Activated CD8-positive, alpha-beta memory T cell treated with anti-CD3 and anti-CD28 coated beads for 36 hours (primary cell): Measurements from ENCODE around the gene PHF10. TPM values are rescaled to one million over a fixed set of nuclear protein-coding genes. Genes with fewer than 3 reads are reported as not detected.
"Not testable (repeated sequence)": the region's sequence is repeated elsewhere in the genome, so short reads cannot be mapped to it uniquely, and the experiment has no call there.

Experiments used
- CTCF ChIA-PET: fragments of 350-600 bp; sonication (Branson Sonifier 250); formaldehyde crosslinking; loops from one replicate; lab custom pipeline; 2021; ENCODE audit warnings: antibody characterized with exemption; lab: Charles Lee
- POLR2A ChIA-PET: fragments of 350-600 bp; sonication (Branson Sonifier 250); formaldehyde crosslinking; loops from one replicate; lab custom pipeline; 2021; ENCODE audit warnings: antibody characterized with exemption; lab: Charles Lee
- total RNA-seq, 2 experiments: library from RNA; stranded (reverse); gene quantifications; one replicate each; pipeline ENCODE4 v1.2.3, GENCODE V29; 2021

Gene PHF10
- total RNA-seq, 2 experiments from 2014 or later = 75.5 to 78.9 TPM

DNA sequence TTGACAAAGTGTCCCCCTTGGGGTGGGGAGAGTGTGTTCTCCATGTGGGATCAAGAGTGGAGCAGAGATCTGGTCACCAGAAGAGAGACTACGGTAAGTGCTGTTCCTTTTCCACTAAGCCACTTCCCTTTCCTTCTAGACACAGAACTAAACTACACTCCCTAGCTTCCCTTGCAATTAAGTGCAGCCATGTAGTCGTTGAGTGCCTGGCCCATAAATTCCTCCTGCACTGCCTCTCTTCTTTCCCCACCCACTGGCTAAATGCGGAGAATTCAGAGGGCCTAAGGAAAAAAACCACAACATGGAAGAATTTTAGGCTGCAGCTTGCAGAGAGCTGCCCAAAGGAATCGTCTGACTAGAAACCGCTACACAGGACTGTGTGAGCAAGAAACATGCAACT is 24.0 kb downstream of the PHF10 start:
- ChIA-PET POLR2A (interaction anchor here (0.7 kb wide), 1 partner anchor 49 kb away, joined by 7 read pairs; no protein-coding TSS in a partner anchor), CTCF (interaction anchor here (2.6 kb wide), 1 partner anchor 23 kb away, joined by 9 read pairs; the partner anchor contains the start of gene PHF10)

DNA sequence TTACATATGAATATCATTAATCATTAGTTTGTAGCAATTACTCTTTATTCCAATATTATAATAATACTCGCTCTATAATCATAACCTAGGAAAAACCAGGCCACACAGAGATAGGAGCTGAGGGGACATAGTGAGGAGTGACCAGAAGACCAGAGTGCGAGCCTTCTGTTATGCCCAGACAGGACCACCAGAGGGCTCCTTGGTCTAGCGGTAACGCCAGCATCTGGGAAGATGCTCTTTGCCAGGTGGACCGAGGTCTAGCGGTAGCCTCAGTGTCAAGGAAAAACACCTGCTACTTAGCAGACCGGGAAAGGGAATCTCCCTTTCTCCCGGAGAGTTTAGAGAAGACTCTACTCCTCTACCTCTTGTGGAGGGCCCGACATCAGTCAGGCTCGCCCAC is 27.2 kb downstream of the PHF10 start:
- POLR2A ChIA-PET, CTCF ChIA-PET: not testable (repeated sequence)

DNA sequence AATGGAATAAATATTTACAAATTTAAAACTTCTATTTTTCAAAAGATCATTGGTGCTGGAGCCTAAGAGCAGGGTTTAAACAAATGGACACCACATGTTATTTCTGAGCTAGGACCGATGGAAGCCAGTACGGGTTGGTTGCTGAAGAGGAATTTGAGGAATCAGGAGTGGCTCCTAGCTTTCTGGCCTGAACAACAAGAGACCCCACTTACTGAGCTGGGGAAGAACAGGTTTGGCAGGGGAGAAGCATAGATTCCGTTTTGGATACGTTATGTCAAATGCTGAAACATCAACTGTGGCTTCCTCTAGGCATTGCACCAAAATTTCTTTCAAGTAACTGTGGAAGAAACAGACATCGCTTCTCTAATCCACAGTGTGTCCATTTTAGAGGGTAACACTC is 29.2 kb downstream of the PHF10 start:
- ChIA-PET POLR2A (no interaction called here), CTCF (no interaction called here)

DNA sequence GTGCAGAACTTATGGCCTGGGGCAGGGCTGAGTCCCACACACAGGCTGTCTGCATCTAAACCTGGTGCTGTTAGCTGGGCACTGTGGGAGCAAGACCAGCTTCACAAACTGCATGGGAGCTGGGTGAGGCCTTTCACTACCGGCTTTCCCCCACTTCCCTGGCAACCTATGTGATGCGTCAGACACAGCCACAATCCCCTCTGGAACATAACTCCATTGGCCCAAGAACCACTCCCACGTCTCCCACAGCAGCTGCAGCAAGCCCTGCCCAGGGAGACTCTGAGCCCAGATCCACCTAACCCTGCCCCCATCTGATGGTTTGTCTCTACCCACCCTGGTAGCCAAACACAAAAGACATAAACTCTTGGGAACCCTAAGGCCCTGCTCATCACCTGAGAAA is 31.8 kb downstream of the PHF10 start:
- POLR2A ChIA-PET = no interaction called here
- CTCF ChIA-PET = interaction anchor here (1.1 kb wide), 1 partner anchor 9 kb away, joined by 3 read pairs; no protein-coding TSS in a partner anchor

DNA sequence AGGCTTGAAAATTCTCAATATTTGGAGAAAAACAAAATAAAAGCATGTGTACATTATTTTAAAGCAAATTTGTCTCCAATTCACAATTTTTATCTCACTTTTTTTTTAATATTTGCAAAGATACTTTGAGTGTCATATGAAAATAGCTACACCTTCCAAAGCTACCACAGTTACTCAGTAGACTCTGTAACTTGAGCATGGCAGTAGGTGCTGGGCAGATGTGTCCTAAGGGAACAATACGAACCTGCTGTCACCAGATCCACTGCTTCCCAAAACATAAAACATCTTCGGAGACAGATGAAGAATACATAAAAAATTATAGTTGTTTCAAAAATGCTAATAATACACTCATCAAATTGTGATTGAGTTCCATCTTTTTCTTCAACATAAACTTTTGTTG is 33.0 kb downstream of the PHF10 start:
- CTCF ChIA-PET = no interaction called here
- POLR2A ChIA-PET = no interaction called here

DNA sequence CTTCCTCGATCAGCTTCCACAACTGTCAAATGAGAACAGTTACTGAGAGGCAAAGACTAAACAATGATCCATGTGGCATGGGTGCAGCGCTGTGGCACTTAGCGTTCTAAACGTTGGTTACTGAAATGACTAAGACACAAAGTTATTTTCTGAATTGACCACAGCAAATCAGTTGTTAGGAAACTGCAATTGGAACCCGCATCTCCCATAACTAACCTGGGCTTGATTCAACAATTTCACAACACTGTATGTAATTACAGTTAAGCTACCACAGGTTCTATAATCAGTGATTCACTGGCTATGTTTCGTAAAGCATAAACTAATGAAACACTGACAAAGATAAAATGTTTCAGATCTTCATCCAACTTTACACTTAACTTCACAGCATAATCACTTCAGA is 35.0 kb downstream of the PHF10 start:
- ChIA-PET POLR2A (no interaction called here), CTCF (no interaction called here)

DNA sequence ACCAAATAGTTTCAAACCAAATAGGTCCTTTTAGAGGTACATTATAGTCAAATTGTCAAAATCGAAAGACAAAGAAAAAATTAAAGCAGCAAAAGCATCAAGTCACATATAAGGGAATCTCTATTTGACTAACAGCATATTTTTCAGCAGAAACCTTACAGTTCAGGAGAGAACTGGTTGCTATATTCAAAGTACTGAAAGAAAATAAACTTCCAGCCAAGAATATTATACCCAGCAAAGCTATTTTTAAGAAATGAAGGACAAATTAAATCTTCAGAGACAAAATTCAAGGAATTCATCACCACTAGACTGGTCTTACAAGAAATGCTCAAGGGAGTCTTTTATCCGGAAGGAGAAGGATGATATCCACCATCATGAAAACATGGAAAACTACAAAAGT is 38.4 kb downstream of the PHF10 start:
- ChIA-PET POLR2A (no interaction called here), CTCF (no interaction called here)

DNA sequence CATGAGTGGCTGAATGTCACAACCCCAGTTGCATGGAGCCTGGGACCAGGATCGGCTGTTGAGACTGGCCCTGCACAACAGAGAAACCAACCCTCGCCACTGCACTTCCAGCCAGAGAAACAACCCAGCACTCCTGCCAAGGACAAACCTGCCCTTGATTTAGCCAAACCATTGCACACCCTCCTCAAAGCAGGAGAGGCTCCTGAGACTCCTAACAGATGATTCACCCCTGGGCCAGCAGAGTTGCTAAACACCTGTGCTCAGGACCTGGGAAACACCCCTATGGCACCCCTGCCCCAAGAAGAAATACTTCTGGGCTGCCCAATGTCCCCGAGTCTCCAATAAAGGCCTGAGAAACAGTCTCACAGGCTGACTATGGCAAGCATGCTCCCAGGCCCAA is 40.2 kb downstream of the PHF10 start:
- POLR2A ChIA-PET = no interaction called here
- CTCF ChIA-PET = no interaction called here

DNA sequence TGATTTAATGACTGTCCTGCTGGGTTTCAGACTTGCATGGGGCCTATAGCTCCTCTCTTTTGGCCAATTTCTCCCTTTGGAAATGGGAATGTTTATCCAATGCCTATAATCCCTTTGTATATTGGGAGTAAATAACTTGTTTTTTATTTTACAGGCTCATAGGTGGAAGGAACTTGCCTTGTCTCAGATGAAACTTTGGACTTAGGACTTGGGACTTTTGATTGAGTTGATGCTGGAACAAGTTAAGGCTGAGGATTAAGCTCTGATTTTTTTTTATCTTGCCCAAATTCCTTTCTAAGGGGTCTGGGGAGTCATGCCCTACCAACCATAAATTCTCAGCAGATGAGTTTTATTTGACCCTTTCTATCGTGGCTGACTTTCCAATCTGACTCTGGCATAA is 46.0 kb downstream of the PHF10 start:
- CTCF ChIA-PET = no interaction called here
- POLR2A ChIA-PET = no interaction called here

DNA sequence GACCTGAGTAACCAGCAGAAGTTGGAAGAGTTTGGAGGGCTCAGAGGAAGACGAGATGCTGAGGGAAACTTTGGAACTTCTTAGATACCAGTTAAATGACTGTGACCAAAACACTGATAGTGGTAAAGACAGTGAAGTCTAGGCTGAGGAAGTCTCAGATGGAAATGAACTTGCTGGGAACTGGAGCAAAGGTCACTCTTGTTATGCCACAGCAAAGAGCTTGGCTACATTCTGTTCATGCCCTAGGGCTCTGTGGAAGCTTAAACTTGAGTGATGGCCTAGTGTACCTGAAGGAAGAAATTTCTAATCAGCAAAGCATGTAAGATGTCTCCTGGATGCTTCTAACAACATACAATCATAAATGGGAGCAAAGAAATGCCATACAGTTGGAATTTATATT is 47.2 kb downstream of the PHF10 start:
- ChIA-PET POLR2A (no interaction called here), CTCF (no interaction called here)

DNA sequence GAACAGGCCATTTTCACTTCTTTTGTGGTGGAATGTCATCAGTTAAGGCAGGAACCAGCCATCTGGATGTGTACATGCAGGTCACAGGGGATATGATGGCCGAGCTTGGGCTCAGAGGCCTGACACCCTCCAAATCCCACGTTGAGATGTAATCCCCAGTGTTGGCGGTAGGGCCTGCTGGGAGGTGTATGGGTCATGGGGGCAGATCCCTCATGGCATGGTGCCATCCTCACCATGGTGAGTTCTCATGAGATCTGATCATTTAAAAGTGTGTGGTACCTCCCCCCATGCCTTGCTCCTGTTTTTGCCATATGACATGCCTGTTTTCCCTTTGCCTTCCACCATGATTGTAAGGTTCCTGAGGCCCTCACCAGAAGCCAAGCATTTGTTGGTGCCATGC is 49.3 kb downstream of the PHF10 start:
- CTCF ChIA-PET = no interaction called here
- POLR2A ChIA-PET = no interaction called here

DNA sequence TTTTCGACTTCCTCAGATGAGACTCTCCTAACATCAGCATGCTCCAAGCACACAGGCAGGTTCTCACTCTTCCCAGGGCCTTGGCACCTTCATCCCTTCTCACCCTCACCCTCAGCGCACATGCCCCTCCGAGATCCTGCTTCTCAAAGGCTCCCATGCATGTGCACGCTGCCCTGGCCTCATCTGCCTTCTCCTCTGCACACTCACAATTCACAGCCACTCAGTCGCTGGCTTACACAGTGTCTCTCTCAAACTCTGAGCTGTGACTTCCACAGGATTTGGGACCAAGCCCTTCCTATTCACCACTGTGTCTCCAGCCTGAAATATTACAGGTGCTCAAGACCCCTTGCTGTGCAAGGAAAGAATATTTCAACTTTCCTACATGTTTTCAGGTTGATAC is 52.7 kb downstream of the PHF10 start:
- POLR2A ChIA-PET = no interaction called here
- CTCF ChIA-PET = no interaction called here

DNA sequence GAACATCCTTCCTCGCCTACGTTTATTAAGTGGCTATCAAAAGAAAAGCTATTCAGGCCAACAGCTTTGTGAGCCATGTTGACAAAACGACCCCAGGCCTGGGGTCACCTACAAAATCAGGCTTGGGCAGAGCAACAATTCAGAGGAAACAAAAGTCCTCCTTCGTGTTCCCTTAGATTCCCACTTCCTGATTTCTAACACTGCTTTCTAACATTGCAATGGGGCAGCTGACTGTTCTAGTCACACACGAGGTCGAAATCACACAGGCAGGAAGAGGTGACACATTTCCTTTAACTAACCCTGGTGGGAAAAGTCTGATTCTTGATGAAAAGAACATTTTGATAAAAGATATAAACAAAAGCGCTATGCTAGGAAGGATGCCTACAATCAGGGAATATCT is 54.4 kb downstream of the PHF10 start:
- ChIA-PET CTCF (no interaction called here), POLR2A (no interaction called here)

DNA sequence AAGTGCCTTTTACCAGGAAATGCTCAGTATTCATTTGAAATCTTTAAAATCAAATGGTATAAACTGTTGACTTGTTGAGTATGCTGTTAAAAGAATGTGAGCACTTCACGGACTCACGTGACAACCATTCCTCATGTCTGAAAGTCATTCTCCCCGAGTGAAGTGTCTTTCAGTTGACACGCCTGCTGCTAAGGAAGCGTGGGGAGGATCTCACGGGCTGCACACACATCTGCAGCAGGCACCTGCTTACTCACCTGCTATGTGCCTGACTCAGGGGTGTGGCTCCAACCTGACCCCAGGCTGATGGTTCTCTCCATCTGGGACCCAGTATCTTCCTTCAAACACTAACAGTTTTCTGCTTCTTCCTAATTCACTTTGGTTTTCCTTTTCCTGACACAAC is 55.2 kb downstream of the PHF10 start:
- CTCF ChIA-PET = no interaction called here

DNA sequence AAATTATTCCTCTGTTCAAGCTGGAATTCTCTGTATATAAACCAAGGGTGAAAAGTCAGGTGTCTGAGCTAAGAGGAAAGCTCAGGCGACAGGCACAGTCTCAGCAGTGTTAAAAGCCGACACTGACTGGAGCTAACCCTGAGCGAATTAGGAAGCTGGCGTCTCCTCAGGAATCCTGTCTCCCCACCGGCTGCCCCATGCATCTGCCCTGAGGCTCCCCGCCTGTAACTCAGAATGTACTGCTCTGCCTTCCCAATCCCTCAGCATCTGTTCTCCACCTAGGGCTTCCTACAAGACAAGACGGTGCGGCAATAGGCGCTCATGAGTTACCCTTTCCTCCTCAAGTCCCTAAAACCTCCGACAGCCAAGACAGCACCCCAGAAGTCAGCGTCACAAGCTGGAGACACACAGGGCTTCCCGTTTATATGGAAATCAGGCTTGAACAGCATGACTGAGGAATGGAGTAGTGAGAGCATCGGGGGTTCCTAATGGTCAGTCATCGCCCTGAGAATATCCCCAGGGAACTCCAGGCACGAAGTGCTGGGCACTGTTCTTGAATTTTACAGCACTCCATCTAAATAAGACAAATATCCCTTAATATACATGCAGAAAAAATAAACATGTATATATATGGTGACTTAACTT is 56.0 kb downstream of the PHF10 start:
- POLR2A ChIA-PET = no interaction called here

More for the DNA sequence above, 55.2 kb downstream of the PHF10 start:
- POLR2A ChIA-PET = no interaction called here

DNA sequence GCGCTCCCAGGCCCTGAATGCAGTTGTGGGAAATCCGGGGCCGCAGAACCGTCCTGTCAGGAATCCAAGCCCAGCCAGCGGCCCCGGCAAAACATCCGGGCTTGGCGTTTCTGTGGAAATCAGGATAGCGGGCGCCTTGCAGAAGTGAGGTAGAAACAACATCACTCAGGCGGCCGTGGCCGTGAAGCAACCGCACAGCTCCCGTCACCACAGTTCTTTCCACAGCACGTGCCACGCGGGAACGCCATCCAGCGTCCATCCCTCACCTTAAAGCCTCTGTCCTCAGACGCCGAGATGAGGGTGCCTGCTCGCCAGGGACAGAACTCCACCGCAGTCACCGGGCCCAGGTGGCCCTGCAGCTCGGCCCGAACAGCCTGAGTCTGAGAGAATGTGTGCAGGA is 56.6 kb downstream of the PHF10 start:
- CTCF ChIA-PET = no interaction called here
- POLR2A ChIA-PET = no interaction called here

More for the DNA sequence above, 56.0 kb downstream of the PHF10 start:
- CTCF ChIA-PET = interaction anchor here (0.6 kb wide), 1 partner anchor 96 kb away, joined by 4 read pairs; no protein-coding TSS in a partner anchor

DNA sequence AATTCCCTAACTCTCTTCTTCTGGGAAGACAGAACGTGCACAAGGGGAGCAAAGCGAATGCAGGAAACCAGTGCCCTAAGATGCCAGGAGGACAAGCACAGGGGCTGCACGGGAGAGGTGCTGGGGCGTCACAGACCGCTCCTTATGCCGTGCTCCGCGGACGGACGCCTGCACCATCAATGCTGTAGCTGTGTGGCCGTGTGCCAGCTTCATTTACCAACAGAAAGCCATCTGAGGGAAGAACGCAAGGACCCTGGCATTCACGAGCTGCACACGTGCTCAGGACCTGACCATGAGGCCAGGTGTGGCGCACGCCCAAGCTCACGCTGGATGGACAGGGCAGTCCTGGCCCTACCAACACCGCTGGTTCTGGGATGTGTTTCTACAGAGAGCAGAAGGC is 57.9 kb downstream of the PHF10 start:
- CTCF ChIA-PET = no interaction called here
- POLR2A ChIA-PET = no interaction called here

DNA sequence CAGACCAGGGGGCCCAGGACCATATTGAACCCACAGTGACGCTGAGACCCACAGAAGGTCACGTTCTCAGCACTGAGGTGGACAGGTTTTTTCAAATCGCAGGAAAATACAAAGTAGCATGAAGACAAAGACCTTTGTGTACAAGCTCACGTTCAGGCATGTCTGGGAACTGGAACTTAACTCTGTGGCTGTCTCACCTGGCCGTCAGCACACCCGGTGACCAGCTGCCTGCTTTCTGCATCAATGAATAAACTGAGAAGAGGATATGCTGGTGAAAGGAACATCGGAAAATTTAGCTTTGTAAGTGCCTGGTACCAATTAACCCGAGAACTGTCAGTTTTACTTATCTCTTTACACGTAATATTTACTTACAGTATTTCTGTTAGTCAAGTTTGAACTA is 59.0 kb downstream of the PHF10 start:
- POLR2A ChIA-PET = no interaction called here
- CTCF ChIA-PET = no interaction called here

DNA sequence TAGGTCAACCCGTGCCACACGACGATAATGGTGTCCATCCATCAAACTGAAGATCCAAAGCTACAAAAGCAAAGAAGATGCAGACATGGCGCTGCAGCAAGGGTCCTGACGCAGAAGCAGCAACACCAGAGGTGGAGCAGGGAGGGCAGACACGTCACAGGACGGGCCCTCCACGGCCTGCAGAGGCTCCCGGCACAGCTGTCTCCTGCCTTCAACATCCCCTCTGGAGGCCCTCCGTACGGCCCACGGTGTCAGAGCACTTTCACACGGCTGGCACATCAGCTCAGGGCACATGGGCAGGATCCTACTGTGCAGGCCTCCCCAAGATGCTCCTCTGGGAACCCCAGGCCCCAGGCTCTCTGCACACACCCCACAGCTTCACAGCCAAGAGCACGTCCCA is 60.1 kb downstream of the PHF10 start:
- ChIA-PET CTCF (interaction anchor here (0.5 kb wide), 1 partner anchor 883 kb away, joined by 3 read pairs; no protein-coding TSS in a partner anchor), POLR2A (no interaction called here)

DNA sequence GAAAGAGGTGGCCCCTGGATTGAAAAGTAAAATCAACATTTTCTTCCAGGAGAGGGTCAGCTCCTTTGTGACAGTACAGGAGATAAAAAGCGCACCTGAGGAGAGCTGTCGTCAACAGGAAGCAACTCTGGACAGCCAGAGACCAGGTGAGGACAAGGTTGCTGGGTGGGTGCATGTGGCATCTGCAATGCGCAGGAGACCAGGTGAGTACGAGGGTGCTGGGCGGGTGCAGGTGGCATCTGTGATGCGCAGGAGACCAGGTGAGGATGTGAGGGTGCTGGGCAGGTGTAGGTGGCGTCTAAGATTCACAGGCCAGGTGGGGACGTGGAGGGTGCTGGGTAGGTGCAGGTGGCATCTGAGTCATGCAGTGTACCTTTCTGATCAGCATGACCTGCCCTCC is 60.8 kb downstream of the PHF10 start:
- POLR2A ChIA-PET = no interaction called here
- CTCF ChIA-PET = interaction anchor here (0.5 kb wide), 1 partner anchor 884 kb away, joined by 3 read pairs; no protein-coding TSS in a partner anchor

DNA sequence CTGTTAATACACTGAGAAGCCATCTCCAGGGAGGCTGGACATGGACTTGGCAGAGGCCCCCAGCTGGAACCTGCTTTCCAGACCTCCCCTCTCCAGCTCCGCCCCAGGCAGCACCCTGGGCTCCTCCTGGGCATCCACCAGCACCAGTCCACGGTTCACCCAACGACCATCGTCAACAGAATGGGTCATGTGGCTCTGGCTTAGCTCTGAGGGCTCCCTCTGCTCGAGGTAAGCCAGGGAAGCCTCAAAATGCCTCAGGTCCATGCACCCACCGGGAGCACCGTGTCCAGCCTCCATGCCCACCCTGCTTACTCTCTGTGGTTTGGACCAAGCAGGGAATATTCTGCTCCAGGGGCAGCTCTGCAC is 62.9 kb downstream of the PHF10 start:
- POLR2A ChIA-PET = no interaction called here
- CTCF ChIA-PET = no interaction called here
